GM12892 (cell line): ENCODE results near the gene SUGCT.

ENCODE experiments used
- POLR2AphosphoS5 ChIP-seq: IDR thresholded peaks from 2 replicates; pipeline ENCODE4 v1.6.1; 2011; ENCODE audit warnings: low read depth, low read length, control low read depth
- TAF1 ChIP-seq: IDR thresholded peaks from 2 replicates; pipeline ENCODE4 v1.6.1; 2011; ENCODE audit warnings: low read depth, mild to moderate bottlenecking, control low read depth, low read length, borderline replicate concordance

DNA sequence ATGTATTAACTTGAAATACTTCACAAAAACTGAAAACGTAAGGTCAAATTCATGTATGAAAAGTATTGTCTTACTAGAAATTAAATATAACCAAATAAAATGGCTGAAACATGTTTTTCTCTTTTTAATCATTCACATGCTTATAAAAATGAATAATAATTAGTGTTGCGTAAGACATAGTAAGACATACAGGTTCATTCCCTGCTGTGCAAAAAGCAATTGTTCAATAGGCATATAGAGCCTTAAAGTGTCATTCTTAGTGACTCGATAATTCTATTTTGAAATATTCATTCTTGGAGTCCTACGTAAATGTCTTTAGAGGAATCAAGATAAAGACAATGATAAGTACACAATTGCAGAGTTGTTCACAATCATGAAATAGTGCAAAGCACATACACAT lies 337.1 kb downstream of the SUGCT start:
- TF ChIP-seq TAF1 (no peak), POLR2AphosphoS5 (no peak)
